ENCODE data around the gene MYO7A. TPM values are rescaled to one million over a fixed set of nuclear protein-coding genes. Genes with fewer than 3 reads are reported as not detected.

The MYO7A gene
- total RNA-seq, 1 experiment from 2014 or later, result 3.5 TPM

DNA sequence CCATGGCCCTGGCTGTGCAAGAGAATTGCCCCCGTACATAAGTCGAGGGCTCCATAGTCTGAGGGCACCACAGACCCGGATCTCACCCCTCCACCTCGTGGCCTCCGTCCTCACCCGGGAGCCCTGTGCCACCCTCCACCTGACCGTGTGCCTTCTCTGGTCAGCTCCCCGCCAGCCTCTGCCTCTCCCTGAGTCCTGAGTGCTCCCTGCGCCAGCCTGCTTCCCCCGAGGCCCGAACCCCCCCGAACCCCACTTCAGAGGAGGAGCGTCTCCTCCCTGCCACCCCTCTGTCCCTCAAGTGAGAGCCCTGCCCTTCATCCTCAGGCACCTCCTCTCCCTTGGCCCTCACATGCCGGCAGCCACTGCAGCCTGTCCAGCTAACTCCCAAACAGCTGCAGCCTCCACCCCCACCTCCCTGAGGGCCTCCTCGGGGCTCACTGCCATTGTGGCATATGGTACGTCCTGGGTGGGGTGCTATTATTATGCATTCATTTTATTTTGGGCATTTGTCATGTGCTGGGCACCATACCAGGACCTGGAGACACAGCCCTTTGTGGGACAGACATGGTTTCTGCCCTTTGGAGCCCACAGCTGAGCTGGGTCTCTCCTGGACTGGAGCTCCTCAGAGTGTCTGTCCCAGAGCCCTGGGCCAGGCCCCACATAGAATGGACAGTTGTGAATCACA lies 67.2 kb downstream of the MYO7A start:
- no peaks in the 10 kb centered on the region for H3K9me2 ChIP-seq (ENCODE audit: insufficient read depth)
- no peaks in the 10 kb centered on the region for H3F3A ChIP-seq (ENCODE audit: insufficient read depth, low read depth)
- H3K79me2 ChIP-seq (ENCODE audit: low read depth), result no peaks in the 10 kb centered on the region
- TF ChIP-seq EZH2 (IDR thresholded peaks at IDR 0.05; ENCODE audit: low read depth) (no peak), CTCF (conservative IDR thresholded peaks at IDR 0.05) (no peak)
- no peak overlapping the region for H3K27ac ChIP-seq
- no peaks in the 10 kb centered on the region for H4K20me1 ChIP-seq (ENCODE audit: insufficient read depth)
- no TSS peak for BruUV-seq (replicated peaks)
- H3K4me2 ChIP-seq, result no peak overlapping the region
- H3K36me3 ChIP-seq (ENCODE audit: low read depth), result no peaks in the 10 kb centered on the region
- CTCF ChIA-PET, result interaction anchor here (0.7 to 2.7 kb wide), 5 partner anchors 104 to 362 kb away, joined by 3 to 26 read pairs (median 5); no protein-coding TSS in a partner anchor
- DNase-seq, result no peak
- intact Hi-C loops (cut with micrococcal nuclease; ENCODE audit: unreplicated experiment), result loop anchor here (1.0 to 10.0 kb wide), 2 partner anchors 105 to 190 kb away; no protein-coding TSS in a partner anchor
- H3K4me1 ChIP-seq (replicated peaks; ENCODE audit: insufficient read depth), result peaks cover 8% of the 10 kb centered on the region
- no peaks in the 10 kb centered on the region for H3K9me3 ChIP-seq (ENCODE audit: insufficient read depth, low read depth)
- no peak overlapping the region for H2AFZ ChIP-seq
- POLR2A ChIA-PET (ENCODE audit: unreplicated experiment), result no interaction called here
- no peaks in the 10 kb centered on the region for H3K27me3 ChIP-seq (ENCODE audit: insufficient read depth, low read depth)
- no peak overlapping the region for H3K4me3 ChIP-seq

DNA sequence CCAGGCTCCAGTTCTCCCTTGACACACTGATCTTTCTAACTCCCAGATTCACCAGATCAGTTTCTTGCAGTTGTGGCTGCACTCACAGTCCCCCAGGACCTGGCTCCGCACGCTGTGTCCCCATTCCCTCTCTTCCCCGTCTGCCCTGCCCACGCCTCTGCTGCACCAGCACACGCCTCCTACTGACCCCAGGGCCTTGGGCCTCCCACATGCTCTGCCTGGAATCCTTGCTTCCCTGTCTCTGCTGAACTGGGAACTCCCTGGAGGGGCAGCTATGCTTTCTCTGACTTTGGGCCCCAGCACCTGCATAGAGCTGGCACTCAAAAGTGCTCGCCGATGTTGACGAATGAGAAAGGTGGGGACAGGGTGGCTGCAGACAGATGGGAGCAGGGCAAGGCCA lies 68.9 kb downstream of the MYO7A start:
- Histone ChIP-seq H3K4me1 (replicated peaks; ENCODE audit: insufficient read depth) (peaks cover 3% of the 10 kb centered on the region; the same call in 1 of the 2 replicates), H2AFZ (no peak overlapping the region), H3K36me3 (ENCODE audit: low read depth) (no peaks in the 10 kb centered on the region), H3K27ac (no peak overlapping the region), H3K4me2 (no peak overlapping the region), H3F3A (ENCODE audit: insufficient read depth, low read depth) (no peaks in the 10 kb centered on the region), H4K20me1 (ENCODE audit: insufficient read depth) (no peaks in the 10 kb centered on the region), H3K4me3 (no peak overlapping the region), H3K79me2 (ENCODE audit: low read depth) (no peaks in the 10 kb centered on the region), H3K27me3 (ENCODE audit: insufficient read depth, low read depth) (no peaks in the 10 kb centered on the region), H3K9me2 (ENCODE audit: insufficient read depth) (no peaks in the 10 kb centered on the region), H3K9me3 (ENCODE audit: insufficient read depth, low read depth) (no peaks in the 10 kb centered on the region)
- POLR2A ChIA-PET (ENCODE audit: unreplicated experiment), result no interaction called here
- no TSS peak for BruUV-seq (replicated peaks)
- TF ChIP-seq CTCF (conservative IDR thresholded peaks at IDR 0.05) (no peak), EZH2 (IDR thresholded peaks at IDR 0.05; ENCODE audit: low read depth) (no peak)
- CTCF ChIA-PET, result no interaction called here
- DNase-seq, result no peak
- intact Hi-C loops (cut with micrococcal nuclease; ENCODE audit: unreplicated experiment), result loop anchor here (10.0 kb wide), 1 partner anchor 188 kb away; no protein-coding TSS in a partner anchor

DNA sequence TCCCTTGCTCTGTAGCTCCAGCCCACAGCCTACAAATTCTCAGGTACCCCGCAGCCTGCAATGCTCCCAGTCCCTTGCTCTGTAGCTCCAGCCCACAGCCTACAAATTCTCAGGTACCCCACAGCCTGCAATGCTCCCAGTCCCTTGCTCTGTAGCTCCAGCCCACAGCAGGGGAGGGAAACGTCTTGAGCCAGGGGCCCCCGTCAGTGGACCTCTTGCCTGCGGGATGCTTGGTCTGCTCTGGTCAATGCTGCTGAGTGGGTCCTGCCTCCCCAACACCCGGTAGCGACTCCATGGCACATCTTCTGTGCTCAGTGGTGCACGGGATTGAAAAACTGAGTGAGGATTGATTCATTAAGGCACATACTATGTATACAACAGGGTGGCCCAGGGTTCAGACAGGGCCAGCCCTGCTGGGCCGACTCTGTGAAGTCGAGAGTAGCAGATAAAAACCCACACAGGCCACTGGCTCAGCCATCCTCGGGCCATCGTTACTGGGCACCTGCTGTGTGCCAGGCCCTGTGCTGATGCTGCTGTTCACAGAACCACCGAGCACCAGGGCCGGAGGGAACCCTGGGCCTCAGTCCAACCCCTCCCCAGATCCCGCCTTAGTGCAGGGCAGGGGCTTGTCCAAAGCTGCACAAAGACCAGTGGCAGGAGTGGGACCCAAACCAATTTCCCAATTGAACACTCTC lies 69.7 kb downstream of the MYO7A start:
- CTCF ChIA-PET, result interaction anchor here (0.7 kb wide), 1 partner anchor 141 kb away, joined by 4 read pairs; no protein-coding TSS in a partner anchor
- H4K20me1 ChIP-seq (ENCODE audit: insufficient read depth), result no peaks in the 10 kb centered on the region
- H3K4me3 ChIP-seq, result no peak overlapping the region
- no peaks in the 10 kb centered on the region for H3K79me2 ChIP-seq (ENCODE audit: low read depth)
- no TSS peak for BruUV-seq (replicated peaks)
- POLR2A ChIA-PET (ENCODE audit: unreplicated experiment), result no interaction called here
- no peaks in the 10 kb centered on the region for H3K27me3 ChIP-seq (ENCODE audit: insufficient read depth, low read depth)
- no peak for TF ChIP-seq EZH2 (IDR thresholded peaks at IDR 0.05; ENCODE audit: low read depth)
- TF ChIP-seq CTCF (conservative IDR thresholded peaks at IDR 0.05), result no peak
- DNase-seq, result no peak
- H3K4me2 ChIP-seq, result no peak overlapping the region
- no peak overlapping the region for H3K27ac ChIP-seq
- H3K9me2 ChIP-seq (ENCODE audit: insufficient read depth), result no peaks in the 10 kb centered on the region
- intact Hi-C loops (cut with micrococcal nuclease; ENCODE audit: unreplicated experiment), result loop anchor here (10.0 kb wide), 1 partner anchor 187 kb away; no protein-coding TSS in a partner anchor
- no peak overlapping the region for H2AFZ ChIP-seq
- no peaks in the 10 kb centered on the region for H3K9me3 ChIP-seq (ENCODE audit: insufficient read depth, low read depth)
- no peaks in the 10 kb centered on the region for H3K4me1 ChIP-seq (replicated peaks; ENCODE audit: insufficient read depth)
- H3K36me3 ChIP-seq (ENCODE audit: low read depth), result no peaks in the 10 kb centered on the region
- H3F3A ChIP-seq (ENCODE audit: insufficient read depth, low read depth), result no peaks in the 10 kb centered on the region
